HEK293T (cell line): Measurements from ENCODE around the gene KANTR.

Experiments
- ARNT ChIP-seq: fragments of 450-650 bp; IDR thresholded peaks from 2 replicates; pipeline ENCODE4 v1.6.1; 2017; ENCODE audit warnings: mild to moderate bottlenecking
- BHLHE40 ChIP-seq: fragments of 450-650 bp; IDR thresholded peaks from 2 replicates; pipeline ENCODE4 v1.6.1; 2016; ENCODE audit warnings: mild to moderate bottlenecking, moderate library complexity, borderline replicate concordance
- CTBP1 ChIP-seq: fragments of 450-650 bp; IDR thresholded peaks from 2 replicates; pipeline ENCODE4 v1.6.1; 2016; ENCODE audit warnings: borderline replicate concordance
- ELF4 ChIP-seq: fragments of 450-650 bp; IDR thresholded peaks from 2 replicates; pipeline ENCODE4 v1.6.1; 2017; ENCODE audit warnings: antibody characterized with exemption
- FOXA1 ChIP-seq: fragments of 450-650 bp; IDR thresholded peaks from 2 replicates; pipeline ENCODE4 v1.6.1; 2016; ENCODE audit warnings: mild to moderate bottlenecking
- FOXK2 ChIP-seq: fragments of 450-650 bp; IDR thresholded peaks from 2 replicates; pipeline ENCODE4 v1.6.1; 2016; ENCODE audit warnings: mild to moderate bottlenecking
- FOXM1 ChIP-seq: fragments of 450-650 bp; IDR thresholded peaks from 2 replicates; pipeline ENCODE4 v1.6.1; 2017; ENCODE audit warnings: mild to moderate bottlenecking, borderline replicate concordance
- HDGF ChIP-seq: fragments of 450-650 bp; IDR thresholded peaks from 2 replicates; pipeline ENCODE4 v1.6.1; 2017; ENCODE audit warnings: antibody characterized with exemption, borderline replicate concordance
- L3MBTL2 ChIP-seq: fragments of 450-650 bp; conservative IDR thresholded peaks from 2 replicates; pipeline ENCODE4 v1.6.1; 2016; ENCODE audit warnings: mild to moderate bottlenecking
- LEF1 ChIP-seq: fragments of 450-650 bp; IDR thresholded peaks from 2 replicates; pipeline ENCODE4 v1.6.1; 2017; ENCODE audit warnings: mild to moderate bottlenecking, borderline replicate concordance
- SP1 ChIP-seq: fragments of 450-650 bp; IDR thresholded peaks from 2 replicates; pipeline ENCODE4 v1.6.1; 2017
- SUZ12 ChIP-seq: fragments of 450-650 bp; IDR thresholded peaks from 2 replicates; pipeline ENCODE4 v1.6.1; 2016; ENCODE audit warnings: mild to moderate bottlenecking
- TARDBP ChIP-seq: fragments of 450-650 bp; IDR thresholded peaks from 2 replicates; pipeline ENCODE4 v1.6.1; 2016
- ZNF384 ChIP-seq: fragments of 450-650 bp; IDR thresholded peaks from 2 replicates; pipeline ENCODE4 v1.6.1; 2016

DNA sequence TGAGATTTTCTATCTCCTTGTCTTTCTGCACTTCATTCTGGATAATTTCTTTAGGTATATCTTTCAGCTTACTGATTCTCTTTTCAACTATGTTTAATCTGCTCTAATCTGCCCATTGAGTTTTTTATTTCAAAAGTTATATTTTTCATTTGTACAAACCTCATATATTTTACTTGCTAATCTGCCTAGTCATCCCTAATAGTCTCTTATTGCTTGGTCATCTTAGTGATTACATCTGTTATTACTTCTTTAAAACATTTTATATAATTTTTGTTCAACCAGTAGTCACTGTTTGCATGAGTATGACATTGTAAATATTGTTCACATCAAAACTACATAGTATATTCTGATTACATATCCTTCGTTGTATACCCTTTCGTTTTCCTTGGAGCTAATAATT lies 32.4 kb downstream of the KANTR start:
- TF ChIP-seq FOXM1 (no peak), TARDBP (no peak), SUZ12 (no peak), ZNF384 (no peak), ARNT (no peak), SP1 (no peak), FOXK2 (no peak), LEF1 (no peak), HDGF (no peak), FOXA1 (no peak), L3MBTL2 (no peak), ELF4 (no peak), BHLHE40 (no peak), CTBP1 (no peak)
